ENCODE results near the gene CERS4.
"Not testable (repeated sequence)": the region's sequence is repeated elsewhere in the genome, so short reads cannot be mapped to it uniquely, and the experiment has no call there.

CERS4 gene

DNA sequence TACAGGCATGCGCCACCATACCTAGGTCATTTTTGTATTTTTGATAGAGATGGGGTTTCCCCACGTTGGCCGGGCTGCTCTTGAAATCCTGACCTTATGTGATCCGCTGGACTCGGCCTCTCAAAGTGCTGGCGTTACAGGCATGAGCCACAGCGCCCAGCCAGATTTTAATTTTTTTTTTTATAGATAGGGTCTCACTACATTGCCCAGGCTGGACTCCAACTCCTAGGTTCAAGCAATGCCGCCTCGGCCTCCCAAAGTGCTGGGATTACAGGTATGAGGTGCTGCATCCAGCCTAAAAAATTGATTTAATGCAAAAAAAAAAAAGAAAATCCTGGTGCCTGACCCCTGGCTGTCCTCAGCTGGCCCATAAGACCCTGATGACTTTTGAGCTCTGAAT is 24.9 kb upstream of the CERS4 start:
- no peak overlapping the region for H3K27ac ChIP-seq
- TF ChIP-seq ZFX (IDR thresholded peaks at IDR 0.05; ENCODE audit: borderline replicate concordance): no peak
- TF ChIP-seq, protein P1, sequence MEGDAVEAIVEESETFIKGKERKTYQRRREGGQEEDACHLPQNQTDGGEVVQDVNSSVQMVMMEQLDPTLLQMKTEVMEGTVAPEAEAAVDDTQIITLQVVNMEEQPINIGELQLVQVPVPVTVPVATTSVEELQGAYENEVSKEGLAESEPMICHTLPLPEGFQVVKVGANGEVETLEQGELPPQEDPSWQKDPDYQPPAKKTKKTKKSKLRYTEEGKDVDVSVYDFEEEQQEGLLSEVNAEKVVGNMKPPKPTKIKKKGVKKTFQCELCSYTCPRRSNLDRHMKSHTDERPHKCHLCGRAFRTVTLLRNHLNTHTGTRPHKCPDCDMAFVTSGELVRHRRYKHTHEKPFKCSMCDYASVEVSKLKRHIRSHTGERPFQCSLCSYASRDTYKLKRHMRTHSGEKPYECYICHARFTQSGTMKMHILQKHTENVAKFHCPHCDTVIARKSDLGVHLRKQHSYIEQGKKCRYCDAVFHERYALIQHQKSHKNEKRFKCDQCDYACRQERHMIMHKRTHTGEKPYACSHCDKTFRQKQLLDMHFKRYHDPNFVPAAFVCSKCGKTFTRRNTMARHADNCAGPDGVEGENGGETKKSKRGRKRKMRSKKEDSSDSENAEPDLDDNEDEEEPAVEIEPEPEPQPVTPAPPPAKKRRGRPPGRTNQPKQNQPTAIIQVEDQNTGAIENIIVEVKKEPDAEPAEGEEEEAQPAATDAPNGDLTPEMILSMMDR (IDR thresholded peaks at IDR 0.05): no peak

DNA sequence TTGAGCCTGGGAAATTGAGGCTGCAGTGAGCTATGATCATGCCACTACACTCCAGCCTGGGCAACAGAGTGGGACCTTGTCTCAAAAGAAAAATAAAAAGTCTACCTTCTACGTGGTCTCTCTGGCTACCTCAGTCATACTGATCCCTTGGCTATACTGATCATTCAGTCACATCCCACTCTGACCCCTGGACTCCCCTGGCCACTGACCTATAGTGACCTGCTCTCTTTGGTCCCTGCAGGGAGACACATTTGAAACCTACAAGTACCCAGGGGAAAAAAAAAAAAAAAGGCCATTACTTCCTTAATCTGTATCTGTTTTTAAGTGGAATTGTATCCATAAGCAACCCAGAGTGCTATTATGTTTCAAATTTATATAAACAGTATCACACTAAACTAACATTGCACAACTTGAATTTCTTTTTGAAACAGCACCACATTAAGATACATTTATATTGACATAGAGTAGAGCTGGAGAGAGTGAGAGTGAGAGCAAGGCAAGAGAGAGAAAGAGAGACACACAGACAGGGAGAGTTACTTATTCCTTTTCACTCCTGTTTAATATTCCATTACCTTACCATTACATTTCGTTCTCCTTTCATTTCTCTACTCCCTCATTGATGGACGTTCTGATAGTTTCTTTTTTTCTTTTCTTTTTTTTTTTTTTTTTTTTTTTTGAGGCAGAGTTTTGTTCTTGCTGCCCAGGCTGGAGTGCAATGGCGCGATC is 23.7 kb upstream of the CERS4 start:
- TF ChIP-seq ZFX (IDR thresholded peaks at IDR 0.05; ENCODE audit: borderline replicate concordance): no peak
- TF ChIP-seq, protein P1 (IDR thresholded peaks at IDR 0.05): no peak
- H3K27ac ChIP-seq: no peak overlapping the region

DNA sequence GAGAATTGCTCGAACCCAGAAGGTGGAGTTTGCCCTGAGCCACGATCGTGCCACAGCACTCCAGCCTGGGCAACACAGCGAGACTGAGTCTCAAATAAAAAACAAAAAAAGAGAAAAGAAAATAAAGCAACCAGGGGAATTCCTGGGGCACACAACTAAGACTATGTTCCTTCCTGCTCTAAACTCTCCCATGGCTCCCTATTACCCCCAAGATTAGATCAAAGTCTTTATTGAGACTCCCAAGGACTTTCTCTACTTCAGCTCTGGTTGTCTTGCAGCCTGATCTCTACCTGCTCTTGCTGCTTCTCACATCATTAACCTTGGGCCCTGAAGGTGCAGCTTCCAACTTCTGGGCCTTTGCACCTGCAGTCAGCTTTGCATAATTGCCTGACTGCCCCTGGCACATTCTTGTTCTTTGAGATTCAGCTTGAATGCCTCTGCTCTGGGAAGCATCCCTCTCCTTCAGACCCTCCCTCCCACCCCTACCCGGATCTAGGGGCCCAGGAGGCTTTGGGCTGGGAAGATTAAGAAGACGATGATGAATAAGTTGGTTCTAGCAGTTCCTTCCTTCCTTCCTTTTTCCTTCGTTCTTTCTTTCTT is 16.8 kb upstream of the CERS4 start:
- no peak for TF ChIP-seq ZFX (IDR thresholded peaks at IDR 0.05; ENCODE audit: borderline replicate concordance)
- TF ChIP-seq, protein P1 (IDR thresholded peaks at IDR 0.05): no peak
- H3K27ac ChIP-seq: no peak overlapping the region

DNA sequence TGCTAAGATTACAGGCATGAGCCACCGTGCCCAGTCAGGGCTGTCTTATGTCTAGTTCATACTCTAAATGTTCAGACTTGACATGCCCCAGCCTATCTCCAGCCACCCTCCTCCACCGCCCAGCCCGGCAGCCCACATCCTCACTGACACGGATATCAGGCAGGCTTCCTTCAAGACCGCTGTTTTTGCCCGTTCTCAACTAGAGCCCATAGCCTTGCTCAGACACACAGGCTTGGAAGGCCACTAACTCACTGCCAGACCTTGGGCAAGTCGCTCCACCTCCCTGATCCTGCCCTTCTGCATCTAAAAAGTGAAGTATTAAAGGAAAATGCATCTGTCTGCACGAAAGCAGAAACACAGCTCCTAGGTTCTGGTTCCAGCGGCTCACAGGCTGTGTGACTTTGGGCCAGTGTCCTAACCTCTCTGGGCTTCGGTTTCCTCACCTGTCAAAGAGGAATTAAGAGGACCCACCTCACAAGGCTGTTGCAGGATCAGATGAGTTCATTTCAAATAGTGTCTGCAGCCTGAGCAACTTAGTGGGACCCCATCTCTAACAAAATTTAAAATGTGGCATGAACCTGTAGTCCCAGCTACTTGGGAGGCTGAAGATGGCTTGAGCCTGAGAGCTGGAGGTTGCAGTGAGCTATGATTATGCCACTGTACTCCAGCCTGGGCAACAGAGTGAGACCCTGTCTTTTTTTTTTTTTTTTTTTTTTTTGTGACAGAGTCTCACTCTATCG is 14.5 kb upstream of the CERS4 start:
- TF ChIP-seq, protein P1 (IDR thresholded peaks at IDR 0.05): no peak
- TF ChIP-seq ZFX (IDR thresholded peaks at IDR 0.05; ENCODE audit: borderline replicate concordance): no peak
- no peak overlapping the region for H3K27ac ChIP-seq

DNA sequence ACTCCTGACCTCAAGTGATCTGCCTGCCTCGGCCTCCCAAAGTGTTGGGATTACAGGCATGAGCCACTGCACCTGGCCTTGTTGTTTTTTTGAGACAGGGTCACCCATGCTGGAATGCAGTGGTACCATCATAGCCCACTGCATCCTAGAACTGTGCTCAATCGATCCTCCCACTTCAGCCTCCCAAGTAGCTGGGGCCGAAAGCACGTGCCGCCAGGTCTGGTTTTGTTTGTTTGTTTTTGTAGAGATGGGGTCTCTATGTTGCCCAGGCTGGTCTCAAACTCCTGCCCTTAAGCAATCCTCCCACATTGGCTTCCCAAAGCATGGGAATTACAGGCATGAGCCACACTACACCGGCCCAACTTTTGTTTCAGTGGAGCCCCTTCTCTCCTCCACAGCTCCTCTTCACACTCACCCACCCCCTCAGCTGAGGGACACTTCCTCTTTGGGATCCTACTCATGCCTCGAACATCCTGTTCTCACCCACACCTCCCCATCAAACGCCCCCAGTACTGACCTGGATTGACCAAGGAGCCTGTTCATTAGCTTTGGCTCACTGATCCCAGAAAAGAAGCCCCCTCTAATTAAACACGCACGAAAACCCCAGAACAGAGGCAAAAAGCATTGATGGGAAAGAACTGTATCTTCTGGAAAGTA is 12.8 kb upstream of the CERS4 start:
- H3K27ac ChIP-seq: no peak overlapping the region
- TF ChIP-seq ZFX (IDR thresholded peaks at IDR 0.05; ENCODE audit: borderline replicate concordance): no peak
- TF ChIP-seq, protein P1 (IDR thresholded peaks at IDR 0.05): no peak

DNA sequence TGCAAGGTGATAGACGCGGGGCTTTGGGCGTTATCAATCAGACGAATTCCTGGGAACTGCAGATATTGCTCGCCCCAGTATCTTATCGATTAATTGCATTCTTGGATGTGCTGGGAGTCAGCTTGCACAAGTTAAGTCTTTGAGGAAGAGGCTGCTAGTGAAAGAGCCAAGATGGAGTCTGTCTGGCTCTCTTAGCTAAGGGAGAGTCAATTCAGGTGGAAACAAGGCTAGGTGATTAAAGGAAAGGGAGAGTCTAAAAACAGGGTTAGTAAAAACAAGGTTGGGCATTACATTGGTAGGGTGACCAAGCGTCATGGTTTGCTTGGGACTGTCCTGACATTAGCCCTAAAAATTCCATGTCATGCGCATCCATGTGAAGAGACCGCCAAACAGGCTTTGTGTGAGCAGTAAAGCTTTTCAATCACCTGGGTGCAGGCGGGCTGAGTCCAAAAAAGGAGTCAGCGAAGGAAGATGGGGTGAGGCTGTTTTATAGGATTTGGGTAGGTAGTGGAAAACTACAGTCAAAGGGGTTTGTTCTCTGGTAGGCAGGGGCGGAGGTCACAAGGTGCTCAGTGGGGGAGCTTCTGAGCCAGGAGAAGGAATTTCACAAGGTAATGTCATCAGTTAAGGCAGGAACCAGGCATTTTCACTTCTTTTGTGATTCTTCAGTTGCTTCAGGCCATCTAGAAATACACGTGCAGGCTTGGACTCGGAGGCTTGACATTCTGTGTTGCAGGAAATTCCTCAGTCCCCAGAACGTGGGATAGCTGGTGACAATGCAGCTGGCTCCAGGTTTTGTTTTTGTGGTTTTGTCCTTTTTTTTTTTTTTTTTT is 5.7 kb upstream of the CERS4 start:
- not testable (repeated sequence) for H3K27ac ChIP-seq

DNA sequence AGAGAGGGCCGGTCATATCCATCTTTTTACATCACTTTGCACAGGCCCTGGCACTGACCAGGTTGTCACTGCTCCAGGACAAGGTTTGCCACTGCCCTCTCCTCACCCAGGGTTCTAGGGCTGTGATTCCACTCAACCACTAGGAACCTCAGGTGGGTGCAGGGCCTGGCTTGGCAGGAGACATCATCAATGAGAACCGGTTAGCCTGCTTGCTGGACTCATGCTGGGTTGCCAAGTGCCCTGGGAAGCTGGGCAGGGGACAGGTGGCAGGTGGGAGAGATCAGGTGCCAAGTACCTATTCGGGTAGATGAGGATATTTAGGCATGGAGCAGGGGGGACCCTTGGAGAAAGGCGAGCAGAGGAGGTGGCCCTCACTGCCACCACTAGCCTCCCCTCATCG is 4.2 kb upstream of the CERS4 start:
- TF ChIP-seq, protein P1 (IDR thresholded peaks at IDR 0.05): no peak
- TF ChIP-seq ZFX (IDR thresholded peaks at IDR 0.05; ENCODE audit: borderline replicate concordance): no peak
- H3K27ac ChIP-seq: no peak overlapping the region
